GM19025 (cell line): Measurements from ENCODE around the gene CEP170B.
"Not testable (repeated sequence)": the region's sequence is repeated elsewhere in the genome, so short reads cannot be mapped to it uniquely, and the experiment has no call there.

Experiments
- ATAC-seq: cut with Tn5 transposase; IDR thresholded peaks from one replicate; pipeline ENCODE4 v1.9.1; 2021; ENCODE audit warnings: mild to moderate bottlenecking, low read depth, moderate library complexity; ENCODE audit not compliant: unreplicated experiment

The CEP170B gene

GRCh38 chr14:104888489-104889374 is 23.7 kb downstream of the CEP170B start:
- ATAC-seq, result no peak

DNA sequence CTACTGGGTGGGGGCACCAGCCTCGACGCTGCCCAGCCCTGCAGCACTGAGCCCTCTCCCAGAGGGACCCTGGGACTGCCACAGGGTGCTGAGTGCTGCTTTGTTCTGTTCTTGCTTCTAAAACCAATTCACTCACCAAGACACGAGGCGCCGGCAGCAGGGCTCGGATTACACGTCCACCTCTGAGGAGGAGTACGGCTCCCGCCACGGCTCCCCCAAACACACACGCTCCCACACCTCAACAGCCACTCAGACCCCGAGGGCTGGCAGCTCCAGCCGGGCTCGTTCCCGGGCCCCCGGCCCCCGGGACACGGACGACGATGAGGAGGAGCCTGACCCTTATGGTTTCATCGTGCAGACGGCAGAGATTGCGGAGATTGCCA is 24.3 kb downstream of the CEP170B start:
- ATAC-seq, result no peak

DNA sequence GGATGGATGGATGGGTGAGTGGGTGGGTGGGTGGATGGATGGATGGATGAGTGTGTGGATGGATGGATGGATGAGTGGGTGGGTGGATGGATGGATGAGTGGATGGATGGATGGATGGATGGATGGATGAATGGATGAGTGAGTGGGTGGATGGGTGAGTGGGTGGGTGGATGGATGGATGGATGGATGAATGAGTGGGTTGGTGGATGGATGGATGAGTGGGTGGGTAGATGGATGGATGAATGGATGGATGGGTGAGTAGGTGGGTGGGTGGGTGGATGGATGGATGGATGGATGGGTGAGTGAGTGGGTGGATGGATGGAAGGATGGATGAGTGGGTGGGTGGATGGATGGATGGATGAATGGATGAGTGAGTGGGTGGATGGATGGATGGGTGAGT is 25.2 kb downstream of the CEP170B start:
- ATAC-seq, result not testable (repeated sequence)

DNA sequence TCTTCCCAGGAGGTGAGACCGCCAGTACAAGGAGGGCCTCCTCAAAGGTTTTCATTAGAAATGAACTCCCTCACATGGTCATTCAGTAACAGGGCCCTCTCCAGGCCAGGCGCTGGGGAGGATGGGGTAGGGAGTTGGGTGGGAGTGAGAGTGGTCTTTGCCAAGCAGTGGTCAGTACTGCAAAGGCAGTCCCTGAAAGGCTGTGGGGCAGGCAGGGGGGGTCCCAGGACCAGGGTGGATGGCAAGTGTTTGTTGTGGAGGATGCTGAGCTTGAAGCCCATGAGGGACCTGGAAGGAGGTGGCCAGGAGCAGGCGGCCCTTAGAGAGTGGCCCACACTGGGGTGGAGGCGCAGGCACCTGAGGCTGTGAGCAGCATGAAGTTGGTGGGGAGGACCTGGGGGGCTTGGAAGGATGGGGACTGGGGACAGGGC is 26.1 kb downstream of the CEP170B start:
- ATAC-seq, result no peak

GRCh38 chr14:104891664-104892530 is 26.8 kb downstream of the CEP170B start:
- ATAC-seq, result no peak

GRCh38 chr14:104892531-104893434 is 27.7 kb downstream of the CEP170B start:
- ATAC-seq, result no peak

DNA sequence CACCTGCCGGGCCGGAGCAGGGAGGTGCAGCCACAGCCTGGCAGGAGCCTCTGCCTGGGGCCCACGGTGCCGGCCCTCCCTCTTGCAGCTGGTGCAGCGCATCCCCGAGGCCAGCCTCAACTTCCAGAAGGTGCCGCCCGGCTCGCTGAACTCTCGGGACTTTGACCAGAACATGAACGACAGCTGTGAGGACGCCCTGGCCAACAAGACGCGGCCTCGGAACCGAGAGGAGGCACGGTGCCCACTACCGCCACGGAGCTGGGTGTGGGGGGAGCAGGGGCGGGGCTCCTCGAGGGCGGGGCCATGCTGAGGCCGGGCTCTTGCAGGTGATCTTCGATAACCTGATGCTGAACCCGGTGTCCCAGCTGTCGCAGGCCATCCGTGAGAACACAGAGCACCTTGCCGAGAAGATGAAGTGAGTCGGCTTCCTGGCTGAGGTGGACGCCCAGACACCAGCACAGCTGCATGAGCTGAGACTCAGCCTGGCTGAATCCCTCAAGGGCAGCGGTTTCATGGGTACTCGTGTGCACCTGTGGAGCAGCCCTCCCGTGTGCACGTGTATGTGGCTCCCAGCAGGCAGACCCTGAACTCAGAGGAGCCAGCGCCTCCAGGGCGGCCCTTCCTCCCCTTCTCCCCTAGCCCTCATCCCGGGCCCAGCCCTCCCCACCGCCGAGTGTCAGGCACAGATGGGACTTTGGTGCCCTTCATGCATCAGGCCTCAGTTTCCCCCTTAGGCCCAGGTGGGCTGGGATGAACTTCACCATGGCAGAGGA is 28.6 kb downstream of the CEP170B start:
- no peak for ATAC-seq

DNA sequence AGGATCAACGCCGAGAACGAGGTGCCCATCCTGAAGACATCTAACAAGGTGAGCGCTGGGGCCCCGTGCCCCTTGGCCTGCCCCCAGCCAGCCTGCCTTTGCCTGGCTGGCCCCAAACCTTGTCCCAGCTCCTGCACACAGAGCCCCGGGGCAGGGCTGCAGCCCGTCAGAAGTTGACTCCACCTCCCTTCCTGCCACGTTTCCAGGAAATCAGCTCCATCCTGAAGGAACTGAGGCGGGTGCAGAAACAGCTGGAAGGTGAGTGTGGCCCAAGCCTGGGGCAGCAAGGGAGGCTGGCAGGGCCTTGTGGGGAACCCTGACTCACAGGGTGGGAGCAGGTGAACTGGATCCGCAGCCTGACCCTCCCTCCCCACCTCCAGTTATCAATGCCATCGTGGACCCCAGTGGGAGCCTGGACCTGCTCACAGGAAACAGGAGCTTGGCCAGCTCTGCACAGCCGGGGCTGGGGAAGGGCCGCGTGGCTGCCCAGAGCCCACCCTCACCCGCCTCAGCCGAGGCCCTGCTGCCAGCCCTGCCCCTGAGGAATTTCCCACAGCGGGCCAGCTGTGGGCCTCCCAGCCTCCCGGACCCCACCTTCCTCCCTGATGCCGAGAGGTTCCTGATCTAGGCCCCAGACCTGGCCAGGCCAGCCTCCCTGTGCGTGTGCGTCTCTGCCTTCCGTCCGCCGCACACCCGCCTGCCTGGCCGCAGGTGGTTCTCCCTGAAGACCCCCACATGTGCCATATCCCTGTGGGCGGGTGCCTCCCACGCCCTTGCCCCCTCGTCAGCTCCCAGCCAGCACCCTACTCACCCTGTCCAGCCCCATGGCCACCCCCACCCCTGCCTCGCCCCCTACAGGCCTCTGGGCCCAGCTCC is 29.5 kb downstream of the CEP170B start:
- ATAC-seq, result no peak

DNA sequence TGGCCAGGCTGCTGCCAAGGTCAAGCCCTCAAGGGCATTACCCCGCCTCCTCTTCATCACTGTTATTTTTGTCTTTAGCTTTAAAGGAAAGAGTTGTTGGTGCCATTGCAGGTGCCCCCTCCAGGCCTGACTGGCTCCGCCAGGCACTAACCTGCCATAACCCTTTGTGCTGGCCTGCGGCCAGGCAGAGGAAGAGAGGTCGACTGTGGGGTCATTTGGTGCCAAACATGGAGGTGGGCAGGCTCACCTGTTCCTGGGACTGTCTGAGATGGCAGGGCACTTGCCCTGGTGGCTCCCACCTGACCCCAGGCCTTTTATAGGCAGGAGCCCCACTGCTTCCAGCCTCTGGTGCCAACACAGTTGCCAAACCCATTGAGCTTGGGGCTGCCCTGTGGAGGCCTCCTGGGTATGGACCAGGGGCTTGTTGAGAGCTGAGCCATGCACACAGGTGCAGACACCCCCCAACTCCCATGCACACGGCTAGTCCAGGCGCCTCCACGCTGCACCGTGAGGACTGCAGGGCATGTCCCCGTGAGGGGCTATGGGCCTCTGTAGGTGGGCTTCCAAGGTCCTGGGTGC is 30.2 kb downstream of the CEP170B start:
- ATAC-seq, result no peak

GRCh38 chr14:104895786-104896661 is 31.0 kb downstream of the CEP170B start:
- no peak for ATAC-seq

- no peak for ATAC-seq
These were observed 32.5 kb downstream of the CEP170B start for GRCh38 chr14:104897330-104898194.

- ATAC-seq, result no peak
These were observed 33.1 kb downstream of the CEP170B start for GRCh38 chr14:104898195-104898558.

DNA sequence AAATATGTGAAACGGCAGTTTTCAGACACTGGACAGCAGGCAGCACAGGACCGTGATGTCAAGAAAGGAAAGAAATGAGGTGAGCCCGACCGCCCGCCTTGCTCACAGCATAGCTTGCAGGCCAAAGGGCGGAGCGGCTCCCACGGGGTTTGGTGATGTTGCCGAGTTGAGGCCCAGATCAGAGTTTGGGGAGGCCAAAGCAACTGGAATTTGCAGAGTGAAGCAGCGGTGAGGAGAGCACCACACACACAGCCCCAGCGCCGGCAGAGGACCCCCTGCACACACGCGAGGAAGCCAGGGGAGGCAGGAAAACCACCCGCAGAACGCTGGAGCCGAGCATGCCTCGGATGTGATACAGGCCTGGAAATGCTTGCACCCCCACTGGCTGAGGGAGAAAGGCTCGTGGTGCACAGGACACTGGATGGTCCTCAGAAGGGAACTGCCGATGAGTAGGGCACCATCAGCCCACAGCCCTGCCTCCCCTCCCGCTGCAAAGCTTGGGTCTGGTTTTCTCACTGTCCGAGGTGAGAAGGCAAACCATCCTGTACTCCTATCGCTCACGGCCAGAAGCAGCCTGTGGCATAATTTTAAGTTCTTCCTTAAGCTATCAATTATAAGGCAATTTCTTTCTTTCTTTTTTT is 33.9 kb downstream of the CEP170B start:
- ATAC-seq, result no peak

DNA sequence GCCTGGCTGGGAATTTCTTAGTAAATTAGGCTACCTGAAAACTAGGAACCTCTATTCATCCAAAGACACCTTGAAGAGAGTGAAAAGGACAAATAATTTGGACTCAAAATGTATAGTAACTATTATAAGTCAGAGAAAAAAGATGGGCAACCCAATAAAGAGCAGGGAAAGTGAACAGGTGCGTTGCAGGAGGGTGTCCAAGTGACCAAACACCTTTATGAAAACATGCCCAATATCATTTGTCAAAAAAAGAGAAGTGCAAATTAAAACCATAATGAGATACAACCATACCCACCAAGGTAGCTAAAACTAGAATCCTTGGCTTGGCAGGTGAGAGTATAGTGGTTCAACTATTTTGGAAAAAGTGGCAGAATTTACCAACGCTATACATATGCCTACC is 34.7 kb downstream of the CEP170B start:
- ATAC-seq, result no peak

GRCh38 chr14:104900639-104901512 is 35.8 kb downstream of the CEP170B start:
- no peak for ATAC-seq
